ENCODE measurements around the gene EDRF1. TPM values are rescaled to one million over a fixed set of nuclear protein-coding genes. Genes with fewer than 3 reads are reported as not detected.

The EDRF1 gene
- total and polyA plus RNA-seq, 10 of the 15 experiments (the other 5 are each of a cell fraction or from before 2014, with no cell fraction given): 16.8 to 99.7 (median 42.9) TPM

DNA sequence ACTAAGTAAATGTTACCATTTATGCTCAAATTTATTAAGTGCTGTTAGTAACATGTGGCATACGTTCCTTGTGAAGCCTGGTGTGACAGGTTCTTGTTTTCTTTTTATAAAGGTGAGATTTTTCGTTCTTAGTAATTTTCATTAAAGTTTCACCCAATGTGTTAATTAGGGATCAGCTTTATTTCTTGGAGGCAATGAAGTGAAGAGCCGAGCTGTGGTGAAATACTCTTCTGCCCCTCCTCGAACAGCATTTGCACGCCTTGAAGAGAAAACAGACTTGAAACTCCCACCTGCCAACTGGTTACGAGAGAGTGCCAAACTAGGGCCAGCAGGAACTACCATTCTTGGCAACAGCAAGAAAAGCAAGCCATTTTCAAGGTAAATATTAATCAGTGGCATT, 1.5 kb downstream of the EDRF1 start (continued):
- TF ChIP-seq EP300 (IDR thresholded peaks at IDR 0.05; ENCODE audit: borderline replicate concordance in 1 of 2, control insufficient read depth in 1 of 2, low read depth in 2 of 2, low read length in 2 of 2) (peak; percentile 81), HDAC6 (IDR thresholded peaks at IDR 0.05; ENCODE audit: unreplicated experiment) (no peak), SMAD1 (IDR thresholded peaks at IDR 0.05; ENCODE audit: low read depth, partially characterized antibody) (no peak), KDM1A (IDR thresholded peaks at IDR 0.05; ENCODE audit: borderline replicate concordance) (no peak), SREBF2 (IDR thresholded peaks at IDR 0.05; ENCODE audit: low read length) (no peak), PAX5 (IDR thresholded peaks at IDR 0.05; ENCODE audit: borderline replicate concordance, low read depth, low read length) (0 out of 2 replicates have a peak, but pooled peaks have one; percentile 39), MTA3 (IDR thresholded peaks at IDR 0.05; ENCODE audit: borderline replicate concordance, low read length) (no peak), MEF2B (IDR thresholded peaks at IDR 0.05; ENCODE audit: partially characterized antibody, poor library complexity, severe bottlenecking) (peak; percentile 80), BHLHE40 (IDR thresholded peaks at IDR 0.05; ENCODE audit: borderline replicate concordance in 1 of 2, low read depth in 2 of 2, low read length in 1 of 2) (peak; percentile 69 to 70; a peak in 3 of 4 replicates), SP1 (IDR thresholded peaks at IDR 0.05; ENCODE audit: low read depth, low read length) (no peak), JUND (IDR thresholded peaks at IDR 0.05; ENCODE audit: low read depth, low read length) (peak; percentile 18; the same call in 1 of the 2 replicates), JUNB (IDR thresholded peaks at IDR 0.05) (no peak), STAT1 (conservative IDR thresholded peaks at IDR 0.05) (no peak), SUPT20H (IDR thresholded peaks at IDR 0.05; ENCODE audit: borderline replicate concordance, control insufficient read depth, low read depth, low read length) (no peak), SREBF1 (IDR thresholded peaks at IDR 0.05; ENCODE audit: low read length) (0 out of 2 replicates have a peak, but pooled peaks have one; percentile 52), YY1 (IDR thresholded peaks at IDR 0.05; ENCODE audit: low read depth, low read length) (no peak), KAT2A (conservative IDR thresholded peaks at IDR 0.05; ENCODE audit: control insufficient read depth, low read depth, low read length) (no peak), EZH2 (IDR thresholded peaks at IDR 0.05; ENCODE audit: borderline replicate concordance, control insufficient read depth, low read depth, low read length) (no peak)
- TF ChIP-seq, protein P1, sequence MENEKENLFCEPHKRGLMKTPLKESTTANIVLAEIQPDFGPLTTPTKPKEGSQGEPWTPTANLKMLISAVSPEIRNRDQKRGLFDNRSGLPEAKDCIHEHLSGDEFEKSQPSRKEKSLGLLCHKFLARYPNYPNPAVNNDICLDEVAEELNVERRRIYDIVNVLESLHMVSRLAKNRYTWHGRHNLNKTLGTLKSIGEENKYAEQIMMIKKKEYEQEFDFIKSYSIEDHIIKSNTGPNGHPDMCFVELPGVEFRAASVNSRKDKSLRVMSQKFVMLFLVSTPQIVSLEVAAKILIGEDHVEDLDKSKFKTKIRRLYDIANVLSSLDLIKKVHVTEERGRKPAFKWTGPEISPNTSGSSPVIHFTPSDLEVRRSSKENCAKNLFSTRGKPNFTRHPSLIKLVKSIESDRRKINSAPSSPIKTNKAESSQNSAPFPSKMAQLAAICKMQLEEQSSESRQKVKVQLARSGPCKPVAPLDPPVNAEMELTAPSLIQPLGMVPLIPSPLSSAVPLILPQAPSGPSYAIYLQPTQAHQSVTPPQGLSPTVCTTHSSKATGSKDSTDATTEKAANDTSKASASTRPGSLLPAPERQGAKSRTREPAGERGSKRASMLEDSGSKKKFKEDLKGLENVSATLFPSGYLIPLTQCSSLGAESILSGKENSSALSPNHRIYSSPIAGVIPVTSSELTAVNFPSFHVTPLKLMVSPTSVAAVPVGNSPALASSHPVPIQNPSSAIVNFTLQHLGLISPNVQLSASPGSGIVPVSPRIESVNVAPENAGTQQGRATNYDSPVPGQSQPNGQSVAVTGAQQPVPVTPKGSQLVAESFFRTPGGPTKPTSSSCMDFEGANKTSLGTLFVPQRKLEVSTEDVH (IDR thresholded peaks at IDR 0.05; ENCODE audit: low read depth, partially characterized antibody): no peak
- TF ChIP-seq, protein P2, sequence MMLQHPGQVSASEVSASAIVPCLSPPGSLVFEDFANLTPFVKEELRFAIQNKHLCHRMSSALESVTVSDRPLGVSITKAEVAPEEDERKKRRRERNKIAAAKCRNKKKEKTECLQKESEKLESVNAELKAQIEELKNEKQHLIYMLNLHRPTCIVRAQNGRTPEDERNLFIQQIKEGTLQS (IDR thresholded peaks at IDR 0.05; ENCODE audit: borderline replicate concordance, extremely low read depth, low read depth, low read length): no peak
- TF ChIP-seq, protein P3, sequence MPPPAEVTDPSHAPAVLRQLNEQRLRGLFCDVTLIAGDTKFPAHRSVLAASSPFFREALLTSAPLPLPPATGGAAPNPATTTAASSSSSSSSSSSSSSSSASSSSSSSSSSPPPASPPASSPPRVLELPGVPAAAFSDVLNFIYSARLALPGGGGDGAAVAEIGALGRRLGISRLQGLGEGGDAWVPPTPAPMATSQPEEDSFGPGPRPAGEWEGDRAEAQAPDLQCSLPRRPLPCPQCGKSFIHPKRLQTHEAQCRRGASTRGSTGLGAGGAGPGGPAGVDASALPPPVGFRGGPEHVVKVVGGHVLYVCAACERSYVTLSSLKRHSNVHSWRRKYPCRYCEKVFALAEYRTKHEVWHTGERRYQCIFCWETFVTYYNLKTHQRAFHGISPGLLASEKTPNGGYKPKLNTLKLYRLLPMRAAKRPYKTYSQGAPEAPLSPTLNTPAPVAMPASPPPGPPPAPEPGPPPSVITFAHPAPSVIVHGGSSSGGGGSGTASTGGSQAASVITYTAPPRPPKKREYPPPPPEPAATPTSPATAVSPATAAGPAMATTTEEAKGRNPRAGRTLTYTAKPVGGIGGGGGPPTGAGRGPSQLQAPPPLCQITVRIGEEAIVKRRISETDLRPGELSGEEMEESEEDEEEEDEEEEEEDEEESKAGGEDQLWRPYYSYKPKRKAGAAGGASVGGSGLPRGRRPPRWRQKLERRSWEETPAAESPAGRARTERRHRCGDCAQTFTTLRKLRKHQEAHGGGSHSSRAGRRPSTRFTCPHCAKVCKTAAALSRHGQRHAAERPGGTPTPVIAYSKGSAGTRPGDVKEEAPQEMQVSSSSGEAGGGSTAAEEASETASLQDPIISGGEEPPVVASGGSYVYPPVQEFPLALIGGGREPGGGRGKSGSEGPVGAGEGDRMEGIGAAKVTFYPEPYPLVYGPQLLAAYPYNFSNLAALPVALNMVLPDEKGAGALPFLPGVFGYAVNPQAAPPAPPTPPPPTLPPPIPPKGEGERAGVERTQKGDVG (CRISPR knock-in tag; IDR thresholded peaks at IDR 0.05): no peak
- TF ChIP-seq, protein P4, sequence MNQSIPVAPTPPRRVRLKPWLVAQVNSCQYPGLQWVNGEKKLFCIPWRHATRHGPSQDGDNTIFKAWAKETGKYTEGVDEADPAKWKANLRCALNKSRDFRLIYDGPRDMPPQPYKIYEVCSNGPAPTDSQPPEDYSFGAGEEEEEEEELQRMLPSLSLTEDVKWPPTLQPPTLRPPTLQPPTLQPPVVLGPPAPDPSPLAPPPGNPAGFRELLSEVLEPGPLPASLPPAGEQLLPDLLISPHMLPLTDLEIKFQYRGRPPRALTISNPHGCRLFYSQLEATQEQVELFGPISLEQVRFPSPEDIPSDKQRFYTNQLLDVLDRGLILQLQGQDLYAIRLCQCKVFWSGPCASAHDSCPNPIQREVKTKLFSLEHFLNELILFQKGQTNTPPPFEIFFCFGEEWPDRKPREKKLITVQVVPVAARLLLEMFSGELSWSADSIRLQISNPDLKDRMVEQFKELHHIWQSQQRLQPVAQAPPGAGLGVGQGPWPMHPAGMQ (IDR thresholded peaks at IDR 0.05; ENCODE audit: borderline replicate concordance): no peak

Measured in GM12878 (cell line).